HepG2 (cell line): Measurements from ENCODE around the gene STKLD1. TPM values are rescaled to one million over a fixed set of nuclear protein-coding genes. Genes with fewer than 3 reads are reported as not detected.

ENCODE experiments used
- CREB3 ChIP-seq: sonication (generic); formaldehyde crosslinking; IDR thresholded peaks from 2 replicates; pipeline ENCODE4 v1.5.0; 2020; ENCODE audit warnings: missing genetic modification reagents
- ELF3 ChIP-seq: IDR thresholded peaks from 2 replicates; pipeline ENCODE4 v1.6.1; 2016; ENCODE audit warnings: missing genetic modification reagents, missing compliant biosample characterization
- FOXK1 ChIP-seq: sonication (generic); formaldehyde crosslinking; IDR thresholded peaks from 2 replicates; pipeline ENCODE4 v1.4.0; 2020; ENCODE audit warnings: low read depth, missing genetic modification reagents, borderline replicate concordance
- FOXP4 ChIP-seq: sonication (generic); formaldehyde crosslinking; IDR thresholded peaks from 2 replicates; pipeline ENCODE4 v1.4.0; 2020; ENCODE audit warnings: missing genetic modification reagents
- GATAD1 ChIP-seq: IDR thresholded peaks from 2 replicates; pipeline ENCODE4 v1.6.1; 2016; ENCODE audit warnings: missing genetic modification reagents, missing compliant biosample characterization
- HOXA5 ChIP-seq: sonication (generic); formaldehyde crosslinking; IDR thresholded peaks from 2 replicates; pipeline ENCODE4 v1.4.0; 2020; ENCODE audit warnings: missing genetic modification reagents
- PITX1 ChIP-seq: sonication (generic); formaldehyde crosslinking; IDR thresholded peaks from 2 replicates; pipeline ENCODE4 v1.5.1; 2020; ENCODE audit warnings: mild to moderate bottlenecking, missing genetic modification reagents
- RELA ChIP-seq: sonication (generic); formaldehyde crosslinking; IDR thresholded peaks from 2 replicates; pipeline ENCODE4 v1.4.0; 2020; ENCODE audit warnings: missing genetic modification reagents
- TAF1 ChIP-seq: sonication (generic); formaldehyde crosslinking; IDR thresholded peaks from 2 replicates; pipeline ENCODE4 v1.4.0; 2020; ENCODE audit warnings: missing genetic modification reagents
- ZBTB39 ChIP-seq: sonication (generic); formaldehyde crosslinking; IDR thresholded peaks from 2 replicates; pipeline ENCODE4 v1.5.0; 2020; ENCODE audit warnings: missing genetic modification reagents
- ZBTB46 ChIP-seq: sonication (generic); formaldehyde crosslinking; IDR thresholded peaks from 2 replicates; pipeline ENCODE4 v1.4.0; 2020; ENCODE audit warnings: mild to moderate bottlenecking, missing genetic modification reagents, borderline replicate concordance
- ZFP41 ChIP-seq: sonication (generic); formaldehyde crosslinking; IDR thresholded peaks from 2 replicates; pipeline ENCODE4 v1.4.0; 2020; ENCODE audit warnings: mild to moderate bottlenecking, missing genetic modification reagents, borderline replicate concordance
- ZNF343 ChIP-seq: sonication (generic); formaldehyde crosslinking; IDR thresholded peaks from 2 replicates; pipeline ENCODE4 v1.4.0; 2020; ENCODE audit warnings: mild to moderate bottlenecking, missing genetic modification reagents
- ZNF430 ChIP-seq: sonication (generic); formaldehyde crosslinking; IDR thresholded peaks from 2 replicates; pipeline ENCODE4 v1.9.0; 2021; ENCODE audit warnings: mild to moderate bottlenecking, missing genetic modification reagents
- ZNF512B ChIP-seq: sonication (generic); formaldehyde crosslinking; IDR thresholded peaks from 2 replicates; pipeline ENCODE4 v1.5.1; 2020; ENCODE audit warnings: missing genetic modification reagents, mild to moderate bottlenecking, borderline replicate concordance
- ZNF766 ChIP-seq: sonication (generic); formaldehyde crosslinking; IDR thresholded peaks from 2 replicates; pipeline ENCODE4 v1.5.0; 2020; ENCODE audit warnings: missing genetic modification reagents, borderline replicate concordance
- ZNF772 ChIP-seq: sonication (generic); formaldehyde crosslinking; IDR thresholded peaks from 2 replicates; pipeline ENCODE4 v1.5.0; 2020; ENCODE audit warnings: mild to moderate bottlenecking, missing genetic modification reagents
- ZSCAN21 ChIP-seq: sonication (generic); formaldehyde crosslinking; IDR thresholded peaks from 2 replicates; pipeline ENCODE4 v1.8.0; 2022; ENCODE audit warnings: mild to moderate bottlenecking, missing genetic modification reagents, moderate library complexity, borderline replicate concordance
- polyA plus RNA-seq, 8 experiments: library from polyadenylated mRNA; depleted of rRNA in 3 of 8; stranded (reverse) in 7 of 8; unstranded in 1 of 8; fragments of >200 nt; fragmentation: Illumina TruSeq in 4 of 8; extraction: Trizol in 4 of 8; gene quantifications; 2 replicates each; pipeline versions ENCODE4 v1.2.1 to v1.2.3, GENCODE V29; 2011 to 2016; ENCODE audit warnings: low read depth in 4 of 8, missing spikeins in 1 of 8, mixed read lengths in 1 of 8; ENCODE audit not compliant: insufficient read depth in 1 of 8
- total RNA-seq, 5 experiments: library from RNA; depleted of rRNA; stranded (reverse); fragments of >200 nt; fragmentation: Illumina TruSeq; extraction: Trizol; gene quantifications; 2 replicates each; pipeline ENCODE4 v1.2.3, GENCODE V29; 2016; ENCODE audit warnings: low read depth in 1 of 5

Gene STKLD1
- total and polyA plus RNA-seq, 2 of the 13 experiments (the other 11 are each of a cell fraction or from before 2014, with no cell fraction given), result 1.5 to 2.2 TPM

- TF ChIP-seq ZFP41 (no peak), ZNF766 (CRISPR knock-in tag) (peak; percentile 58; the same call in 1 of the 2 replicates), ZNF512B (CRISPR knock-in tag) (no peak), CREB3 (peak; percentile 81; the same call in 1 of the 2 replicates), RELA (peak; percentile 31; the same call in 1 of the 2 replicates), HOXA5 (CRISPR knock-in tag) (peak; percentile 12; the same call in 1 of the 2 replicates), ZBTB46 (CRISPR knock-in tag) (0 out of 2 replicates have a peak, but pooled peaks have one; percentile 15), ZNF343 (CRISPR knock-in tag) (no peak), TAF1 (CRISPR knock-in tag) (peak; percentile 76), ZNF430 (peak; percentile 24; the same call in 1 of the 2 replicates), ELF3 (CRISPR knock-in tag) (peak; percentile 38), ZBTB39 (CRISPR knock-in tag) (0 out of 2 replicates have a peak, but pooled peaks have one; percentile 12), PITX1 (CRISPR knock-in tag) (no peak), ZNF772 (CRISPR knock-in tag) (peak; percentile 16; the same call in 1 of the 2 replicates), ZSCAN21 (CRISPR knock-in tag) (peak; percentile 48; the same call in 1 of the 2 replicates), FOXK1 (CRISPR knock-in tag) (no peak), FOXP4 (0 out of 2 replicates have a peak, but pooled peaks have one; percentile 27), GATAD1 (peak; percentile 27; the same call in 1 of the 2 replicates)
Observed at GRCh38 chr9:133375724-133376654, at the start of gene STKLD1, which contains the start of gene SURF4 (continued).
